Panc1 (cell line): ENCODE data around the gene NFIC. TPM values are rescaled to one million over a fixed set of nuclear protein-coding genes. Genes with fewer than 3 reads are reported as not detected.

Experiments used
- ATAC-seq: fragments of 200-7000 bp; cut with Tn5 transposase; 2 replicates; pipeline ENCODE4 v1.9.1; 2020; ENCODE audit warnings: mild to moderate bottlenecking, moderate library complexity
- BruUV-seq: library from RNA; stranded (reverse); fragments of 400-500 nt; replicated peaks from 2 replicates; lab custom pipeline; 2021; lab: Mats Ljungman, UMichigan
- CTCF ChIA-PET: fragments of 300-600 bp; sonication (Branson Sonifier 250); formaldehyde crosslinking; loops from one replicate; lab custom pipeline; 2022; ENCODE audit warnings: antibody characterized with exemption; lab: Charles Lee
- POLR2A ChIA-PET: fragments of 300-600 bp; sonication (Branson Sonifier 250); formaldehyde crosslinking; loops from one replicate; lab custom pipeline; 2022; ENCODE audit warnings: antibody characterized with exemption; lab: Charles Lee
- DNase-seq: peaks from one replicate; pipeline ENCODE4 v3.0.0-alpha.2; 2010; ENCODE audit warnings: low read depth, low spot score
- H3K27ac ChIP-seq: 2 replicates; pipeline ENCODE4 v1.5.1; 2011; ENCODE audit warnings: mild to moderate bottlenecking, low read length, inconsistent platforms
- H3K27me3 ChIP-seq: fragments of 200-500 bp; sonication (Bioruptor generic); 2 replicates; pipeline ENCODE4 v1.6.0; 2014; ENCODE audit warnings: low read length, inconsistent platforms; ENCODE audit not compliant: control insufficient read depth, insufficient read depth
- H3K36me3 ChIP-seq: fragments of 200-500 bp; sonication (Bioruptor generic); 2 replicates; pipeline ENCODE4 v1.5.1; 2014; ENCODE audit warnings: inconsistent platforms, mild to moderate bottlenecking, low read length, moderate library complexity; ENCODE audit not compliant: control insufficient read depth, insufficient read depth
- H3K4me1 ChIP-seq: 2 replicates; pipeline ENCODE4 v1.5.1; 2011; ENCODE audit warnings: inconsistent platforms, mild to moderate bottlenecking, low read length, moderate library complexity; ENCODE audit not compliant: control insufficient read depth, insufficient read depth
- H3K4me3 ChIP-seq, 2 experiments: 2 replicates each; pipeline ENCODE4 v1.5.1; 2011 to 2012; ENCODE audit warnings: low read depth in 2 of 2, low read length in 2 of 2, mild to moderate bottlenecking in 2 of 2, inconsistent platforms in 1 of 2, moderate library complexity in 1 of 2
- H3K9me3 ChIP-seq: fragments of 200-500 bp; sonication (Bioruptor generic); 2 replicates; pipeline ENCODE4 v1.5.1; 2014; ENCODE audit warnings: low read depth, mild to moderate bottlenecking, inconsistent platforms, low read length, moderate library complexity; ENCODE audit not compliant: control insufficient read depth, insufficient read depth
- SIN3A ChIP-seq: IDR thresholded peaks from 2 replicates; pipeline ENCODE4 v1.6.1; 2012; ENCODE audit warnings: low read depth, mild to moderate bottlenecking, low read length, moderate library complexity, borderline replicate concordance; ENCODE audit not compliant: insufficient read depth
- TCF7L2 ChIP-seq: IDR thresholded peaks from 2 replicates; pipeline ENCODE4 v1.6.1; 2011; ENCODE audit warnings: mild to moderate bottlenecking, low read depth, low read length, inconsistent platforms
- in situ Hi-C: cut with HindIII; loops from 2 replicates; pipeline ENCODE4 v1.10.0; 2016; ENCODE audit warnings: low sequenced_read_pairs, low pct_unique_long_range_greater_than_20kb
- intact Hi-C: fragments of 100-400 bp; cut with micrococcal nuclease; formaldehyde crosslinking; loops from one replicate; pipeline ENCODE4 v1.10.0; 2022; ENCODE audit not compliant: unreplicated experiment
- total RNA-seq: library from RNA; stranded (reverse); gene quantifications from one replicate; pipeline ENCODE4 v1.2.1, GENCODE V29; 2021; ENCODE audit not compliant: unreplicated experiment
- TF ChIP-seq, protein P1 (sequence below): fragments of 450-650 bp; IDR thresholded peaks from 2 replicates; pipeline ENCODE4 v1.5.1; 2017; ENCODE audit warnings: mild to moderate bottlenecking
- TF ChIP-seq, protein P2 (sequence below), 2 experiments: IDR thresholded peaks; 2 replicates each; pipeline ENCODE4 v1.6.1; 2011 to 2012; ENCODE audit warnings: low read depth in 2 of 2, control low read depth in 1 of 2, low read length in 1 of 2, mild to moderate bottlenecking in 1 of 2, moderate library complexity in 1 of 2; ENCODE audit not compliant: insufficient read depth in 1 of 2

NFIC gene
- total RNA-seq, 1 experiment from 2014 or later: 120 TPM

DNA sequence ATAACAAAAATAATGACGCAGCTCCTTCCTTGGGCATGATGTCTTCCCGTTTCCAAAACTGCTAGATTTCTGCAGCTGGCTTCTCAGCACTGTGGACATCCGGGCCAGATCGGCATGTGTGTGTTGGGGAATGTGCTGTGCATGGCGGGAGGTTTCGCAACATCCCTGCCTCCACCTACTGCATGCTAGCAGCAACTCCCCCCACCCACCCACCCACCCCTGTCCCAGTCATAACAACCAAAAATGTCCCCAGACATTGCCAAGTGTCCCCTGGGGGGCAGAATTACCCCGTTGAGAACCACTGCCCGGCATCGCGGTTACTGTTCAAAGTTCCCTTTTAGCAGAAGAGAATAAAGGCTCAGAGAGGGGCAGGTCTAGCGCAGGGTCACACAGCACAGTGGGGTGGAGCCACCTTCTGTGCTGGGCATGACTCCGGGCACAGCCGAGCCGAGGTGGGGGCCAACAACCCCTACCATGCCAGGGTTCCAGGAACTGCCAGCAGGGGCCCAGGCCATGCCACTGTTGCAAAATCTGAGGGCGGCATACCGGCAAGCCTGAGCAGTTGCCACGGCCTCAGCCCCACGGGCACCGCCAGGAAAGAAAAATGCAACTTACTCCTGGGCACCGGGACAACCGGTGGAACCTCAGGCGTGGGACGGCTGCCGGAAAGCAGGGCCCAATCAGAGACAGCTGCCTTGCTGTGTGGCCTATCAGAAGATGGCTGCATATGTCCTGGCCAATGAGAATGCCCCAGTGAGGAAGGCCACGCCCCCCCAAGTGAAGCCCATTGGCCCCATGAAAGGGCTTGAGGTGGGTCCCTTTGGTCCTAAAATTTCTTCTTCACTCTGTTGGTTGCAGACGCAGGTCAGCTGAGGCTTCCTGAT is 22.5 kb upstream of the NFIC start:
- intact Hi-C loops (no loop called here), in situ Hi-C loops (no loop called here)
- DNase-seq: no peak
- Histone ChIP-seq H3K9me3 (no peaks in the 10 kb centered on the region), H3K4me3 (peak overlapping the region; percentile 35 to 46), H3K4me1 (peaks cover 27% of the 10 kb centered on the region), H3K36me3 (no peaks in the 10 kb centered on the region), H3K27me3 (no peaks in the 10 kb centered on the region), H3K27ac (peak overlapping the region; percentile 71)
- POLR2A ChIA-PET: no interaction called here
- ATAC-seq: peak; percentile 90
- BruUV-seq: no TSS peak
- CTCF ChIA-PET: interaction anchor here (0.5 kb wide), 2 partner anchors 86 to 124 kb away, joined by 3 to 4 read pairs; no protein-coding TSS in a partner anchor
- TF ChIP-seq, protein P1, sequence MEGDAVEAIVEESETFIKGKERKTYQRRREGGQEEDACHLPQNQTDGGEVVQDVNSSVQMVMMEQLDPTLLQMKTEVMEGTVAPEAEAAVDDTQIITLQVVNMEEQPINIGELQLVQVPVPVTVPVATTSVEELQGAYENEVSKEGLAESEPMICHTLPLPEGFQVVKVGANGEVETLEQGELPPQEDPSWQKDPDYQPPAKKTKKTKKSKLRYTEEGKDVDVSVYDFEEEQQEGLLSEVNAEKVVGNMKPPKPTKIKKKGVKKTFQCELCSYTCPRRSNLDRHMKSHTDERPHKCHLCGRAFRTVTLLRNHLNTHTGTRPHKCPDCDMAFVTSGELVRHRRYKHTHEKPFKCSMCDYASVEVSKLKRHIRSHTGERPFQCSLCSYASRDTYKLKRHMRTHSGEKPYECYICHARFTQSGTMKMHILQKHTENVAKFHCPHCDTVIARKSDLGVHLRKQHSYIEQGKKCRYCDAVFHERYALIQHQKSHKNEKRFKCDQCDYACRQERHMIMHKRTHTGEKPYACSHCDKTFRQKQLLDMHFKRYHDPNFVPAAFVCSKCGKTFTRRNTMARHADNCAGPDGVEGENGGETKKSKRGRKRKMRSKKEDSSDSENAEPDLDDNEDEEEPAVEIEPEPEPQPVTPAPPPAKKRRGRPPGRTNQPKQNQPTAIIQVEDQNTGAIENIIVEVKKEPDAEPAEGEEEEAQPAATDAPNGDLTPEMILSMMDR: no peak
- TF ChIP-seq, protein P2, sequence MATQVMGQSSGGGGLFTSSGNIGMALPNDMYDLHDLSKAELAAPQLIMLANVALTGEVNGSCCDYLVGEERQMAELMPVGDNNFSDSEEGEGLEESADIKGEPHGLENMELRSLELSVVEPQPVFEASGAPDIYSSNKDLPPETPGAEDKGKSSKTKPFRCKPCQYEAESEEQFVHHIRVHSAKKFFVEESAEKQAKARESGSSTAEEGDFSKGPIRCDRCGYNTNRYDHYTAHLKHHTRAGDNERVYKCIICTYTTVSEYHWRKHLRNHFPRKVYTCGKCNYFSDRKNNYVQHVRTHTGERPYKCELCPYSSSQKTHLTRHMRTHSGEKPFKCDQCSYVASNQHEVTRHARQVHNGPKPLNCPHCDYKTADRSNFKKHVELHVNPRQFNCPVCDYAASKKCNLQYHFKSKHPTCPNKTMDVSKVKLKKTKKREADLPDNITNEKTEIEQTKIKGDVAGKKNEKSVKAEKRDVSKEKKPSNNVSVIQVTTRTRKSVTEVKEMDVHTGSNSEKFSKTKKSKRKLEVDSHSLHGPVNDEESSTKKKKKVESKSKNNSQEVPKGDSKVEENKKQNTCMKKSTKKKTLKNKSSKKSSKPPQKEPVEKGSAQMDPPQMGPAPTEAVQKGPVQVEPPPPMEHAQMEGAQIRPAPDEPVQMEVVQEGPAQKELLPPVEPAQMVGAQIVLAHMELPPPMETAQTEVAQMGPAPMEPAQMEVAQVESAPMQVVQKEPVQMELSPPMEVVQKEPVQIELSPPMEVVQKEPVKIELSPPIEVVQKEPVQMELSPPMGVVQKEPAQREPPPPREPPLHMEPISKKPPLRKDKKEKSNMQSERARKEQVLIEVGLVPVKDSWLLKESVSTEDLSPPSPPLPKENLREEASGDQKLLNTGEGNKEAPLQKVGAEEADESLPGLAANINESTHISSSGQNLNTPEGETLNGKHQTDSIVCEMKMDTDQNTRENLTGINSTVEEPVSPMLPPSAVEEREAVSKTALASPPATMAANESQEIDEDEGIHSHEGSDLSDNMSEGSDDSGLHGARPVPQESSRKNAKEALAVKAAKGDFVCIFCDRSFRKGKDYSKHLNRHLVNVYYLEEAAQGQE (IDR thresholded peaks at IDR 0.05; ENCODE audit: insufficient read depth in 1 of 2, low read depth in 2 of 2, low read length in 1 of 2): no peak
- TF ChIP-seq SIN3A: no peak

DNA sequence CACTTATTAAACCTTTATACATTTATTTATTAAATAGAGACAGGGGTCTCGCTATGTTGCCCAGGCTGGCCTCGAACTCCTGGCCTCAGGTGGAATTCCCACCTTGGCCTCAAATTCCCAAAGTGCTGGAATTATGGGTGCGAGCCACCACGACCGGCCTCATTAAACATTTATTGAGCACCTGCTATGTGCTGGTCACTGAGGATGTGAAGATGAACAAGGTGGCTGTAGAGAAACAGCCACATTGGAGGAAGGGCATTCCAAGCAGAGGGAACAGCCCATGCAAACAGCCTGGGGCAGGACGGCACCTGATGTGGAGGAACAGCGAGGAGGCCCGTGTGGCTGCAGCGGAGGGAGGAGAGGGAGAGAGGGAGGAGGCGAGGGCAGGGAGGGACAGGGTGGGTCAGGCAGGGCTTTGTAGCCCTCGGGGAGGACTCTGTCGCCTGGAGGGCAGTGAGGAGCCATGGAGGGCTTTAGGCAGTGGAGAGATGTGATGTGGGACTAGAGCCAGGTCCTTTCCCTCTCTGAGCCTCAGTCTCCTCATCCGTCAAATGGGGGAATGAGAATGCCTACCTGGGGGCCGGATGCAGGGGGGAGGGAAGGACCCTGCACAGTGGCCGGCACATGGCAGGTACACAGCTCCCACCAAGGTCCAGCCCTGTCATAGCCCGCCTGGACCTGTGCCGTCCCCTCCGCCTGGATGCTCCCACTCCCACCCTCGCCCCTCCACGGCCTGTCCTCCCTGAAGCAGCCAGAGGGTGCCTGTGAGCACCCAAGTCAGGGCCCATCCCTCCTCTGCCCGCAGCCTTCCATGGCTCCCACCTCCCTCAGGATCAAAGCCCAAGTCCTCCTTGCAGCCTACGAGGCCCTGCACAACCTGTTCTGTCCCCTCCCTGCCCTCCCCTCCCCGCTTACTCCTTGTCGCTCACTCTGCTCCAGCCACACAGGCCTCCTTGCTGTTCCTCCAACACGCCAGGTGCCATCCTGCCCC is 21.5 kb upstream of the NFIC start:
- no peak overlapping the region for H3K4me3 ChIP-seq

More for the DNA sequence above, 21.5 kb upstream of the NFIC start:
- no peak for TF ChIP-seq TCF7L2
- TF ChIP-seq, protein P2 (IDR thresholded peaks at IDR 0.05; ENCODE audit: insufficient read depth in 1 of 2, low read depth in 2 of 2, low read length in 1 of 2): no peak
- TF ChIP-seq, protein P1: no peak
- TF ChIP-seq SIN3A: no peak
- DNase-seq (no peak), ATAC-seq (peak; percentile 16; the same call in 1 of the 2 replicates)
- Histone ChIP-seq H3K27ac (peak overlapping the region; percentile 71), H3K9me3 (no peaks in the 10 kb centered on the region), H3K4me1 (peaks cover 26% of the 10 kb centered on the region), H3K27me3 (no peaks in the 10 kb centered on the region), H3K36me3 (no peaks in the 10 kb centered on the region)
- in situ Hi-C loops (no loop called here), intact Hi-C loops (no loop called here)
- ChIA-PET POLR2A (no interaction called here), CTCF (no interaction called here)
- BruUV-seq: no TSS peak
